AG04449 (cell line): ENCODE data around the gene DMTF1.

ENCODE experiments used
- CTCF ChIA-PET: fragments of 350-600 bp; formaldehyde crosslinking; extraction: SDS; loops from one replicate; lab custom pipeline; 2021; ENCODE audit warnings: antibody characterized with exemption; lab: Yijun Ruan, JAX
- POLR2A ChIA-PET: fragments of 400-600, 350-600 bp; formaldehyde crosslinking; extraction: SDS; loops from one replicate; lab custom pipeline; 2020; ENCODE audit warnings: antibody characterized with exemption, inconsistent platforms; lab: Yijun Ruan, JAX
- DNase-seq: peaks from one replicate; pipeline ENCODE4 v3.0.0-alpha.2; 2010; ENCODE audit warnings: low read depth, low spot score
- H3K4me3 ChIP-seq: 2 replicates; pipeline ENCODE4 v1.5.1; 2011; ENCODE audit warnings: low read depth, mild to moderate bottlenecking, control low read depth, low read length
- CTCF ChIP-seq: IDR thresholded peaks from one replicate; pipeline ENCODE4 v1.5.1; 2011; ENCODE audit warnings: mild to moderate bottlenecking, moderate library complexity, low read length, control low read depth, inconsistent platforms; ENCODE audit not compliant: insufficient read depth; ENCODE audit errors: missing control alignments

Gene DMTF1

GRCh38 chr7:87217983-87218653, 65.9 kb downstream of the DMTF1 start:
- no peak for DNase-seq
- CTCF ChIA-PET, result interaction anchor here (0.9 to 5.4 kb wide), 3 partner anchors 19 to 291 kb away, joined by 3 to 26 read pairs (median 8); no protein-coding TSS in a partner anchor
- POLR2A ChIA-PET, result no interaction called here
- peak overlapping the region; percentile 93 for H3K4me3 ChIP-seq
- no peak for TF ChIP-seq CTCF

GRCh38 chr7:87218796-87219544, 66.7 kb downstream of the DMTF1 start:
- POLR2A ChIA-PET, result interaction anchor here (0.6 to 2.3 kb wide), 2 partner anchors 67 to 160 kb away, joined by 3 to 21 read pairs; partner anchors contain the start of genes DMTF1 and ELAPOR2
- CTCF ChIA-PET, result interaction anchor here (0.9 to 5.4 kb wide), 6 partner anchors 10 to 197 kb away, joined by 3 to 26 read pairs (median 4); no protein-coding TSS in a partner anchor
- no peak for DNase-seq
- no peak for TF ChIP-seq CTCF
- peak overlapping the region; percentile 93 for H3K4me3 ChIP-seq

GRCh38 chr7:87219545-87220025, 67.3 kb downstream of the DMTF1 start, which contains the start of gene TMEM243:
Gene TMEM243, minus strand, starts transcription at chr7:87219732. Its CDS starts 229 bp downstream, at chr7:87219503.
- peak; percentile 32 for TF ChIP-seq CTCF
- DNase-seq, result no peak
- CTCF ChIA-PET, result interaction anchor here (0.9 to 5.4 kb wide), 6 partner anchors 11 to 196 kb away, joined by 3 to 26 read pairs (median 4); no protein-coding TSS in a partner anchor
- POLR2A ChIA-PET, result interaction anchor here (0.6 to 2.3 kb wide), 3 partner anchors 66 to 160 kb away, joined by 3 to 21 read pairs (median 5); partner anchors contain the start of genes DMTF1 and ELAPOR2
- peak within 1 kb of the TSS; percentile 93 for H3K4me3 ChIP-seq

- POLR2A ChIA-PET, result interaction anchor here (1.0 to 2.3 kb wide), 4 partner anchors 14 to 288 kb away, joined by 4 to 21 read pairs (median 4); partner anchors contain the start of gene DMTF1
- DNase-seq, result no peak
Measured at GRCh38 chr7:87220026-87220733, 67.9 kb downstream of the DMTF1 start.

More at GRCh38 chr7:87220026-87220733, 67.9 kb downstream of the DMTF1 start:
- no peak for TF ChIP-seq CTCF
- peak overlapping the region; percentile 93 for H3K4me3 ChIP-seq
- CTCF ChIA-PET, result interaction anchor here (0.9 to 5.4 kb wide), 4 partner anchors 12 to 196 kb away, joined by 3 to 26 read pairs (median 6); no protein-coding TSS in a partner anchor
